H9 (cell line): Measurements from ENCODE around the gene PCF11. TPM values are rescaled to one million over a fixed set of nuclear protein-coding genes. Genes with fewer than 3 reads are reported as not detected.

ENCODE experiments used
- DNase-seq: peaks from one replicate; pipeline ENCODE4 v3.0.0-alpha.2; 2017
- H2AFZ ChIP-seq: one replicate; pipeline ENCODE4 v1.6.1; 2013; ENCODE audit warnings: mild to moderate bottlenecking, low read length, control low read depth, moderate library complexity
- H2AK5ac ChIP-seq: 2 replicates; pipeline ENCODE4 v1.6.1; 2013; ENCODE audit warnings: low read length, control low read depth, mixed read lengths; ENCODE audit not compliant: insufficient read length
- H2BK120ac ChIP-seq: one replicate; pipeline ENCODE4 v1.6.1; 2013; ENCODE audit warnings: low read depth, mild to moderate bottlenecking, low read length, control low read depth, inconsistent platforms; ENCODE audit not compliant: poor library complexity, severe bottlenecking
- H2BK12ac ChIP-seq: 2 replicates; pipeline ENCODE4 v1.6.1; 2013; ENCODE audit warnings: low read length, control low read depth, mixed read lengths, low read depth; ENCODE audit not compliant: insufficient read length
- H2BK15ac ChIP-seq: 2 replicates; pipeline ENCODE4 v1.6.1; 2013; ENCODE audit warnings: low read depth, low read length, control low read depth
- H2BK20ac ChIP-seq: one replicate; pipeline ENCODE4 v1.6.1; 2013; ENCODE audit warnings: low read depth, mild to moderate bottlenecking, low read length, control low read depth, inconsistent platforms; ENCODE audit not compliant: poor library complexity, severe bottlenecking
- H2BK5ac ChIP-seq: 2 replicates; pipeline ENCODE4 v1.6.1; 2013; ENCODE audit warnings: low read length, control low read depth, mixed read lengths; ENCODE audit not compliant: insufficient read length
- H3K14ac ChIP-seq: 2 replicates; pipeline ENCODE4 v1.6.1; 2013; ENCODE audit warnings: low read length, control low read depth; ENCODE audit not compliant: insufficient read depth
- H3K18ac ChIP-seq: 2 replicates; pipeline ENCODE4 v1.6.1; 2013; ENCODE audit warnings: low read depth, mild to moderate bottlenecking, mixed read lengths, low read length, control low read depth; ENCODE audit not compliant: insufficient read length
- H3K23ac ChIP-seq: 2 replicates; pipeline ENCODE4 v1.6.1; 2013; ENCODE audit warnings: low read length, control low read depth, mixed read lengths, low read depth; ENCODE audit not compliant: insufficient read length
- H3K23me2 ChIP-seq: 2 replicates; pipeline ENCODE4 v1.6.1; 2013; ENCODE audit warnings: low read depth, mild to moderate bottlenecking, mixed read lengths, low read length, control low read depth; ENCODE audit not compliant: insufficient read length, poor library complexity, severe bottlenecking
- H3K27ac ChIP-seq: 2 replicates; pipeline ENCODE4 v1.5.1; 2013; ENCODE audit warnings: low read length, control low read depth, mixed read lengths, low read depth; ENCODE audit not compliant: insufficient read length
- H3K27me3 ChIP-seq: 2 replicates; pipeline ENCODE4 v1.6.1; 2013; ENCODE audit warnings: low read length, control low read depth, inconsistent platforms; ENCODE audit not compliant: insufficient read depth
- H3K4ac ChIP-seq: 2 replicates; pipeline ENCODE4 v1.6.1; 2013; ENCODE audit warnings: low read depth, mild to moderate bottlenecking, control low read depth, inconsistent platforms, low read length, moderate library complexity
- H3K4me1 ChIP-seq: 2 replicates; pipeline ENCODE4 v1.6.1; 2013; ENCODE audit warnings: low read length, control low read depth, inconsistent platforms; ENCODE audit not compliant: insufficient read depth
- H3K4me2 ChIP-seq: 2 replicates; pipeline ENCODE4 v1.6.1; 2013; ENCODE audit warnings: low read length, control low read depth, mixed read lengths; ENCODE audit not compliant: insufficient read length, insufficient read depth
- H3K56ac ChIP-seq: 2 replicates; pipeline ENCODE4 v1.6.1; 2013; ENCODE audit warnings: low read depth, mild to moderate bottlenecking, mixed read lengths, low read length, control low read depth; ENCODE audit not compliant: insufficient read length
- H3K79me1 ChIP-seq: 2 replicates; pipeline ENCODE4 v1.6.1; 2013; ENCODE audit warnings: low read depth, mild to moderate bottlenecking, moderate library complexity, low read length, control low read depth, inconsistent platforms; ENCODE audit not compliant: insufficient read depth, poor library complexity, severe bottlenecking
- H3K79me2 ChIP-seq: 2 replicates; pipeline ENCODE4 v1.6.1; 2013; ENCODE audit warnings: low read length, control low read depth, inconsistent platforms; ENCODE audit not compliant: insufficient read depth
- H3K9ac ChIP-seq: 2 replicates; pipeline ENCODE4 v1.6.1; 2013; ENCODE audit warnings: low read length, control low read depth, mixed read lengths; ENCODE audit not compliant: insufficient read length; ENCODE audit errors: extremely low read depth
- H3K9me3 ChIP-seq: one replicate; pipeline ENCODE4 v1.6.1; 2013; ENCODE audit warnings: low read depth, low read length, inconsistent platforms; ENCODE audit not compliant: control insufficient read depth
- H3T11ph ChIP-seq: one replicate; pipeline ENCODE4 v1.6.1; 2013; ENCODE audit warnings: mild to moderate bottlenecking, low read length, control low read depth, inconsistent platforms
- H4K20me1 ChIP-seq: one replicate; pipeline ENCODE4 v1.6.1; 2013; ENCODE audit not compliant: control insufficient read depth, insufficient read length, insufficient read depth
- H4K5ac ChIP-seq: 2 replicates; pipeline ENCODE4 v1.6.1; 2013; ENCODE audit warnings: low read depth, mild to moderate bottlenecking, mixed read lengths, low read length, control low read depth; ENCODE audit not compliant: insufficient read length
- H4K8ac ChIP-seq: replicated peaks from 2 replicates; pipeline ENCODE4 v1.6.1; 2013; ENCODE audit warnings: low read length, control low read depth, mixed read lengths, low read depth; ENCODE audit not compliant: insufficient read length
- H4K91ac ChIP-seq: 2 replicates; pipeline ENCODE4 v1.6.1; 2013; ENCODE audit warnings: low read depth, mild to moderate bottlenecking, moderate library complexity, mixed read lengths, low read length, control low read depth; ENCODE audit not compliant: insufficient read length
- H3K27ac Mint-ChIP-seq, 3 experiments: 2 replicates in 2 of 3; 3 replicates in 1 of 3; pipeline ENCODE4 v1.8.0; 2020 to 2021; ENCODE audit warnings: mixed read lengths in 3 of 3, mild to moderate bottlenecking in 1 of 3, moderate library complexity in 1 of 3
- H3K27me3 Mint-ChIP-seq: 2 replicates; pipeline ENCODE4 v1.8.0; 2021; ENCODE audit warnings: low read depth, mild to moderate bottlenecking, moderate library complexity, mixed read lengths
- H3K36me3 Mint-ChIP-seq, 3 experiments: 2 replicates in 2 of 3; 3 replicates in 1 of 3; pipeline ENCODE4 v1.8.0; 2020 to 2021; ENCODE audit warnings: low read depth in 3 of 3, mixed read lengths in 3 of 3; ENCODE audit not compliant: insufficient read depth in 1 of 3
- H3K4me1 Mint-ChIP-seq, 2 experiments: 2 replicates each; pipeline ENCODE4 v1.8.0; 2020; ENCODE audit warnings: mixed read lengths in 2 of 2
- H3K4me3 Mint-ChIP-seq, 2 experiments: 2 replicates in 1 of 2; 3 replicates in 1 of 2; pipeline ENCODE4 v1.8.0; 2020 to 2021; ENCODE audit warnings: mild to moderate bottlenecking in 2 of 2, mixed read lengths in 2 of 2, moderate library complexity in 1 of 2
- H3K9me3 Mint-ChIP-seq, 2 experiments: 2 replicates in 1 of 2; 3 replicates in 1 of 2; pipeline ENCODE4 v1.8.0; 2020; ENCODE audit warnings: mild to moderate bottlenecking in 2 of 2, mixed read lengths in 2 of 2, moderate library complexity in 1 of 2
- WGBS: extraction: QIAGEN DNeasy Blood & Tissue Kit; methylation state at CpG from one replicate; pipeline ENCODE4 v1.1.7; 2013; ENCODE audit warnings: missing lambda C conversion rate, low lambda C conversion rate, mixed read lengths; ENCODE audit not compliant: insufficient read length; ENCODE audit errors: extremely low coverage; 5-methylcytosine and 5-hydroxymethylcytosine counted together
- total RNA-seq: library from RNA; stranded (reverse); gene quantifications from 2 replicates; pipeline ENCODE4 v1.2.1, GENCODE V29; 2021
- TF ChIP-seq, protein P1 (sequence below): fragments of 200-600 bp; sonication (generic); conservative IDR thresholded peaks from 3 replicates; pipeline ENCODE4 v1.8.0; 2021; ENCODE audit warnings: antibody characterized with exemption, mild to moderate bottlenecking

The PCF11 gene
- total RNA-seq, 1 experiment from 2014 or later: 50.9 TPM

DNA sequence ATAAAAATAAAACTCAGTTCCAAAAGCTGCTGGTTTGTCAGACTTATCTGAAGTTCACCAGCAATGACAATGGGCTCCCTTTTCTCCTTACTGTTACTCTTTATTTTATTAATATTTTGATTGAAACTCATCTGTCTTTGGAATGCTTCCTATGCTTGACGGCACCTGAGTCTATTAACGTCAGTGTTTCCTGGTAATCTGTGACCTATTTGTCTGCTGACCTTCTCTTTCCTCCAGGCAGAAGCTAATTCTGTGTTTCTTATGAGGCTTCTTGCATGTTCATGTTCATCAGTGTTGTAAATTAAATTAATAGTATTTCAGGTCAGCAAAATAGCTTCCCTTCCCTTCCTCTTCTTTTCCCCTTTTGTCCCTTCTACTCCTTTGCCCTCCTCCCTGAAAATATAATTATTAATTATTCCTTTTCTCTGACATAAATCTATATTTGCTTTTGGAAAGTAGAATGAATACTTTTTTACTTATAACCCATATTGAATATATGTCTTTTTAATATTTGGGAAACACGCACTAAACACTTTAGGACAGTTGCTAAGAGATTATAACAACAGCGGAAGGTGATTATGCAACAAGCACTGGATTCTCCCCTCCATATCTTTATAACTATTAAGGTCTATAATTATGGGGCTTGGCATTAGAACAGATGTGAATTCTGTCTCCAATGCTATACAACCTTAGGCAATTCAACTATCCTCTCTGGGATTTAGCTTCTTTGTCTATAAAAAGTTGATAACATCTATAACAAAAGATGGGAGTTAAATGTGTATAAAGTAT lies 32.1 kb upstream of the PCF11 start:
- no peak overlapping the region for H3K23ac ChIP-seq
- no CpG with 5 or more reads among the region's 4 CpGs for WGBS
- no peak overlapping the region for H2BK12ac ChIP-seq
- H4K8ac ChIP-seq: no peak overlapping the region
- H4K5ac ChIP-seq: no peak overlapping the region
- no peak overlapping the region for H4K91ac ChIP-seq
- H2BK15ac ChIP-seq: no peak overlapping the region
- no peak overlapping the region for H2BK120ac ChIP-seq
- H3K4me1 Mint-ChIP-seq: peaks cover 0 to 5% of the 10 kb centered on the region in 2 experiments; a peak in 1 of 4 replicates
- DNase-seq: no peak
- TF ChIP-seq, protein P1, sequence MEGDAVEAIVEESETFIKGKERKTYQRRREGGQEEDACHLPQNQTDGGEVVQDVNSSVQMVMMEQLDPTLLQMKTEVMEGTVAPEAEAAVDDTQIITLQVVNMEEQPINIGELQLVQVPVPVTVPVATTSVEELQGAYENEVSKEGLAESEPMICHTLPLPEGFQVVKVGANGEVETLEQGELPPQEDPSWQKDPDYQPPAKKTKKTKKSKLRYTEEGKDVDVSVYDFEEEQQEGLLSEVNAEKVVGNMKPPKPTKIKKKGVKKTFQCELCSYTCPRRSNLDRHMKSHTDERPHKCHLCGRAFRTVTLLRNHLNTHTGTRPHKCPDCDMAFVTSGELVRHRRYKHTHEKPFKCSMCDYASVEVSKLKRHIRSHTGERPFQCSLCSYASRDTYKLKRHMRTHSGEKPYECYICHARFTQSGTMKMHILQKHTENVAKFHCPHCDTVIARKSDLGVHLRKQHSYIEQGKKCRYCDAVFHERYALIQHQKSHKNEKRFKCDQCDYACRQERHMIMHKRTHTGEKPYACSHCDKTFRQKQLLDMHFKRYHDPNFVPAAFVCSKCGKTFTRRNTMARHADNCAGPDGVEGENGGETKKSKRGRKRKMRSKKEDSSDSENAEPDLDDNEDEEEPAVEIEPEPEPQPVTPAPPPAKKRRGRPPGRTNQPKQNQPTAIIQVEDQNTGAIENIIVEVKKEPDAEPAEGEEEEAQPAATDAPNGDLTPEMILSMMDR: no peak
- H3K4me2 ChIP-seq: no peak overlapping the region
- H3K4ac ChIP-seq: no peak overlapping the region
- no peaks in the 10 kb centered on the region for H3K9me3 ChIP-seq
- no peak overlapping the region for H2BK5ac ChIP-seq
- H4K20me1 ChIP-seq: no peaks in the 10 kb centered on the region
- H2AK5ac ChIP-seq: no peak overlapping the region
- H3K27ac Mint-ChIP-seq: no peak overlapping the region
- no peak overlapping the region for H3K4me3 Mint-ChIP-seq
- H3K23me2 ChIP-seq: no peaks in the 10 kb centered on the region
- no peaks in the 10 kb centered on the region for H3K4me1 ChIP-seq
- no peaks in the 10 kb centered on the region for H3K79me1 ChIP-seq
- no peaks in the 10 kb centered on the region for H3K27me3 ChIP-seq
- no peak overlapping the region for H2AFZ ChIP-seq
- H2BK20ac ChIP-seq: no peak overlapping the region
- H3K56ac ChIP-seq: no peak overlapping the region
- H3K27me3 Mint-ChIP-seq: peaks cover 3% of the 10 kb centered on the region; the same call in 1 of the 2 replicates
- H3K27ac ChIP-seq: no peak overlapping the region
- no peak overlapping the region for H3T11ph ChIP-seq
- no peaks in the 10 kb centered on the region for H3K36me3 Mint-ChIP-seq
- H3K14ac ChIP-seq: no peak overlapping the region
- H3K9ac ChIP-seq: no peak overlapping the region
- H3K9me3 Mint-ChIP-seq: no peaks in the 10 kb centered on the region
- H3K79me2 ChIP-seq: no peaks in the 10 kb centered on the region
- no peak overlapping the region for H3K18ac ChIP-seq
